GM04503 (cell line): ENCODE measurements around the gene PI16.

Source experiments
- DNase-seq: peaks from one replicate; pipeline ENCODE4 v3.0.0-alpha.2; 2012; ENCODE audit warnings: low read depth

The PI16 gene

GRCh38 chr6:36957773-36958271 is 3.3 kb downstream of the PI16 start:
- no peak for DNase-seq

DNA sequence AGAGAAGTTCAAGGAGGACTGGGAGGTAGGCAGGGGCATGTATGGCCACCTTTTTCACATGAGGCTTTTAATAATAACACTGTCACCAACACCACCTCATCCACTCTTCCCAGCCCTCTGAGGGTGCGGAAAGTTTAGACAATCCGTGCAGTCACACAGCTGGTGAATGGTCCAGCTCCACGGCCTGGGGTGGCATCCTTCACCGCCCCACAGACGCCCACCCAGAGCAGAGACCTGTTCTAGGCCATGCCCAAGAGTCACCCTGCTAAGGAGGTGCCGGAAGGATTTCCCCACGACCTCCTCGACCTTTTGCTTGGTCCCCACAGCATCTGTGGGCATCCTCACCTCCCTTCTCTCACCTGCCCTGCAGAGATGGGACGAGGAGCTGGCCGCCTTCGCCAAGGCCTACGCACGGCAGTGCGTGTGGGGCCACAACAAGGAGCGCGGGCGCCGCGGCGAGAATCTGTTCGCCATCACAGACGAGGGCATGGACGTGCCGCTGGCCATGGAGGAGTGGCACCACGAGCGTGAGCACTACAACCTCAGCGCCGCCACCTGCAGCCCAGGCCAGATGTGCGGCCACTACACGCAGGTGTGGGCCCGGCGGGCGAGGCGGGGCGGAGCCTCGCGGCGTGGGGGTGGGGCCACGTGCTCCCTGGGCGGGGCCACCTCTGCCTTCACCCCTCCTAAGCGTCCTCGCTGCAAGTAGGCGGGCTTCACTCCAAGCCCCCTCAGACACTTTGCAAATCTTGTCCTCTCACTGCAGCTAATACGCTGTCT is 4.4 kb downstream of the PI16 start:
- DNase-seq, result no peak

- DNase-seq, result no peak
Measured at GRCh38 chr6:36959555-36960250, 5.2 kb downstream of the PI16 start.

- no peak for DNase-seq
Measured at GRCh38 chr6:36961441-36962435, 7.2 kb downstream of the PI16 start.

DNA sequence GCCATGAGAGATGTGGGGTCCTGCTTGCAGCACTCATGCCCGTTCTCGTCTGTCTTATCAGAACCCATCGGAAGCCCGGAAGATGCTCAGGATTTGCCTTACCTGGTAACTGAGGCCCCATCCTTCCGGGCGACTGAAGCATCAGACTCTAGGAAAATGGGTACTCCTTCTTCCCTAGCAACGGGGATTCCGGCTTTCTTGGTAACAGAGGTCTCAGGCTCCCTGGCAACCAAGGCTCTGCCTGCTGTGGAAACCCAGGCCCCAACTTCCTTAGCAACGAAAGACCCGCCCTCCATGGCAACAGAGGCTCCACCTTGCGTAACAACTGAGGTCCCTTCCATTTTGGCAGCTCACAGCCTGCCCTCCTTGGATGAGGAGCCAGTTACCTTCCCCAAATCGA is 8.3 kb downstream of the PI16 start:
- no peak for DNase-seq

GRCh38 chr6:36963451-36964290 is 9.1 kb downstream of the PI16 start:
- DNase-seq, result no peak

- no peak for DNase-seq
Measured at GRCh38 chr6:36964349-36964748, 9.8 kb downstream of the PI16 start.

- DNase-seq, result no peak
Measured at GRCh38 chr6:36964908-36965307, 10.4 kb downstream of the PI16 start.

DNA sequence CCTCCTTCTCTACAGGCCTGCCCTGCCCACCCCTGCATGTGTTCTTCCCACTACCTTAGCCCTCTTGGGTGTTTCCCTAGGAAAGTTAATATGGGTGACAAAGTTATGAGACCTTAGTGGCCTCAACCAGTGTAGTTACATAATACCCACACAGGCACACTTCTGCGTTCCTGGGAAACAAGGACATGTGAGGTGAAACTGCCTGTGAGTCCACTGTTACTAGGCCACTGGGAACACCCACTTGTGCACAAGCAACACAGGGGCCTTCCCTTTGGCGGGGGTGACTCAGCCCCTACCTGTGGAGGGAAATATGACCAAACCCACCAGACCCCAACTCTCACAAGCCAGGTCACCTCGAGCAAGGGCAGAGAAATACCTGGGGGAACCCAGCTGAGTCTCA is 12.8 kb downstream of the PI16 start:
- no peak for DNase-seq

- DNase-seq, result no peak
Measured at GRCh38 chr6:36967757-36968156, 13.2 kb downstream of the PI16 start.

- no peak for DNase-seq
Measured at GRCh38 chr6:36968266-36968977, 13.9 kb downstream of the PI16 start.

DNA sequence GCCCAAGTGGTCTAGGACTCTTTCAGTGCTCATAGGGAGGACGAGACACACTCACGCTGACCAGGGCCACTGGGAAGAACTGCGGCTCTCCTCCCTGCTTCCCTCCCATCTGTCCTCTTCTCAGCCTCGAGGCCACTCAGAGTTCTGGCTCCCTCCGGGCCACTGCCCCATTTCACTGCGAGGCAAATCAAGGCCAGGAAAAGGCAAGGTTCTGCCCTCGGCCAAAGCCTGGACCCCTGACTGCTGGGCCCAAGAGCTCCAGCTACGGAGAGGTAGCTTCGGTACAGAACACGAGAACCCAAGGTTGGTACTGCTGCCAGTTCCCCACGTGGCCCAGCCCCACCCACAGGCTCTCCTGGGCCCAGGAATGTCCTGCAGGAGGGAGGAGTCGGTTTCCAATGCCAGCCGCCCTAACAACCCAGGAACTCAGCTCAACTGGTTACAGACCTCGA is 14.7 kb downstream of the PI16 start:
- DNase-seq, result no peak

DNA sequence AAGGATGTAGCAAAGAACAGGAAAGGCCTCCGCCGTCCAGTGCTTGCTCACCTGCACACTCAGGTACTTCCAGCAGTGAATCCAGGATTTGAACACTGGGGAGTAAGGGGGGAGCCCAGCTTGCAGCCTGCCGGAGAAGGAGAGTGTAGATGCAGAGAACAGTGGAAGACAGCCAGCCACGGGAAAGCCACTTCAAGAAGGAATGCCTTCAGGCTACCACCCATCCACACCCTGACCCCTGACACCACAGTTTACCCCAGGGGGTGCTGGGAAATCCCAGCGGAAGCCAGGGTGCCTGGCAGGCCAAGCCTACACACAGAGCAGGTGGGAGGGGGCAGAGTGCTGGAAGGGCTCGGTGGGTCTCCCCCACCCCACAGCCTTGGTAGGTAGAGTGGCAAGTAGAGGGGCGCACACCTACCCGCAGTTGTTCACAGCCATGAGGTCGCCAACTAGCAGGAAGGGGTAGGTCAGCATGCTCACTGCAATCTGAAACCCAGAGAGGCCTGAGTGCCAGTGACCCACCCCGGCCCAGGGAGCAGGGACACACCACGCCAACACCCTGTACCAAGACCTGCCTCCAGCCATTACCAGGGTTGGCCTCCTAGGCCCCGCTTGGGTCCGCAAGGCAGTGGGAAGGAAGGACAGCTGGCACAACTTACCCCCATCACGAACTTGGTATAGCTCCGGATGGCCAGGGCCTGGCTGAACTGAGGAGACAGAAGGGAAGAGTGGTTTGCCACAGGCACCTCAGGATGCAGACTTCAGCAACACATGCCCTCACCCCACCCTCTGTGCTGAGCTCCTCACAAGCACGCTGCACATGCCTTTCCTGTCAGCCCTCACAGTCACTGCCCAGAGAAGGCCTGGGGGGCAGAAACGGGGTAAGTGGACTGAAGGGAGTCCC is 15.7 kb downstream of the PI16 start:
- no peak for DNase-seq

GRCh38 chr6:36970892-36971842 is 16.6 kb downstream of the PI16 start:
- DNase-seq, result no peak

DNA sequence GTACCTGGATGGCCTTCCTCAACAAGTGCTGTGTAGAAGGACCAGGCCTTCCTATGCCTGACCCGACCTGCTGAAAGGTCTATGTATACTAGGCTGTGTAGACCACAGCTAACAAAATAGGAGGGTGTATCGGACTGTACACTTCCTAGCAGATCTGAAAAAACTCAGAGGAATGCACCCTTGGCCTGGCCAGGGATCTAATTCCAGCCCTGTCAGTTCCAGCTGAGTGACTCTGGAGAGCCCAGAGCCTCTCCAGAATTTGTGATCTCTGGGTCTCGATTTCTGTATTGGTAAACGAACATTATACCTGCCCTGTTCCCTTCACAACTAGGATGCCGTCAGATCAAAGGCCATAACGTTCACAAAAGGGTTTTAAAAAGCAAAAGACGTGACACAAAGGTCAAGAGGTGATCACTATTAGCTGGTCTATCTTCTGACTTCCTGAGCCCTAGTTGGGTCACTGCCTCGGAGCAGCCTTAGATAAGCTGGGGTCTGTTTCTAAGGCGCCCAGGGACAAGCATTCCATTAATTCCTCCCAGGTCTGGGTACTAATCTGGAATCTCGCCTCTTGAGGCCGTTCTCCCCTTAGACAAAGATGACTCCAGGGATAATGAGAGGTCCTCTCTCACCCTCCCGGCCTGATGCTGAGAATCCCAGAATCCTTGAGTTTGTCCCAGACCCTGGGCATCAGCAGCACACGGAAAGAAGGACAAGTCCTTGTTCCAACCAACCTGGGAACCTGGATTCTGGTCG is 17.6 kb downstream of the PI16 start:
- DNase-seq, result no peak

- no peak for DNase-seq
Measured at GRCh38 chr6:36973190-36973589, 18.7 kb downstream of the PI16 start.

DNA sequence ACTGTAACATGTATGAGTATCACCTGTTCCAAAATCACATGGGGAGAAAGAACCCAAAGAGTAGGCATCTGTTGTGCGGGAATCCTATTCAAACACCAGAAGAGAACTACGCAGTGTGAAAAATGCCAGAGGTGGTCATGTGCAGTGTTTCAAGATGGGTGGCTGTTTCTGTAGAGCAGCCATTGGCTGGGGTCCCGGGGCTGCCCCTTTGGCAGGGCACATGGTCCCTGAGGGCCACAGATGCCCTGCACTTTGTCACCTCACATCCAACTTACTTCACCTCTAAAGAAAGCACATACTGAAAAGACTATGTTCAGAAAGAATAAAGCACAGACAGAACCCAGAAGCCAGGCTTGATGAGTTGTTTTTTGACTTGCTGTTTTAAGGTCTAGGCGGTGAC is 19.1 kb downstream of the PI16 start:
- no peak for DNase-seq
